Neutrophil (primary cell): ENCODE measurements around the gene KMO.

Source experiments
- H3K27ac ChIP-seq: fragments of 200-600 bp; sonication (generic); 2 replicates; pipeline ENCODE4 v1.5.1; 2016; ENCODE audit warnings: mild to moderate bottlenecking, moderate library complexity
- H3K27me3 ChIP-seq: fragments of 200-600 bp; sonication (generic); 2 replicates; pipeline ENCODE4 v1.6.0; 2016; ENCODE audit warnings: mild to moderate bottlenecking
- H3K36me3 ChIP-seq: fragments of 200-600 bp; sonication (generic); 2 replicates; pipeline ENCODE4 v1.5.1; 2017
- H3K4me1 ChIP-seq, 2 experiments: fragments of 200-600 bp in 1 of 2; sonication (generic) in 1 of 2; 1 replicate in 1 of 2; 2 replicates in 1 of 2; pipeline versions ENCODE4 v1.5.1 to v1.6.1; 2013 to 2016; ENCODE audit warnings: low read depth in 1 of 2, low read length in 1 of 2, mild to moderate bottlenecking in 1 of 2, moderate library complexity in 1 of 2; ENCODE audit not compliant: control insufficient read depth in 1 of 2, insufficient read depth in 1 of 2
- H3K4me3 ChIP-seq, 2 experiments: fragments of 200-600 bp in 1 of 2; sonication (generic) in 1 of 2; 1 replicate in 1 of 2; 2 replicates in 1 of 2; pipeline ENCODE4 v1.5.1; 2013 to 2016; ENCODE audit warnings: low read depth in 1 of 2, low read length in 1 of 2, mild to moderate bottlenecking in 1 of 2, moderate library complexity in 1 of 2
- H3K9me3 ChIP-seq: fragments of 200-600 bp; sonication (generic); 2 replicates; pipeline ENCODE4 v1.5.1; 2016
- CTCF ChIP-seq: fragments of 200-600 bp; sonication (generic); IDR thresholded peaks from 2 replicates; pipeline ENCODE4 v1.5.1; 2016; ENCODE audit warnings: antibody characterized with exemption

The KMO gene

GRCh38 chr1:241569848-241570247 is 37.7 kb downstream of the KMO start:
- Histone ChIP-seq H3K9me3 (no peaks in the 10 kb centered on the region), H3K27ac (no peak overlapping the region), H3K36me3 (no peaks in the 10 kb centered on the region), H3K27me3 (no peaks in the 10 kb centered on the region), H3K4me1 (no peaks in the 10 kb centered on the region), H3K4me3 (no peak overlapping the region)
- no peak for TF ChIP-seq CTCF

- Histone ChIP-seq H3K27me3 (no peaks in the 10 kb centered on the region), H3K36me3 (no peaks in the 10 kb centered on the region), H3K4me1 (no peaks in the 10 kb centered on the region), H3K9me3 (no peaks in the 10 kb centered on the region), H3K4me3 (no peak overlapping the region), H3K27ac (no peak overlapping the region)
- no peak for TF ChIP-seq CTCF
Observed at GRCh38 chr1:241574154-241574553, 42.0 kb downstream of the KMO start.

- H3K27ac ChIP-seq: no peak overlapping the region
- no peaks in the 10 kb centered on the region for H3K36me3 ChIP-seq
- no peaks in the 10 kb centered on the region for H3K27me3 ChIP-seq
- no peaks in the 10 kb centered on the region for H3K9me3 ChIP-seq
- H3K4me3 ChIP-seq: no peak overlapping the region
- TF ChIP-seq CTCF: no peak
- no peaks in the 10 kb centered on the region for H3K4me1 ChIP-seq
Observed at GRCh38 chr1:241579434-241579833, 47.3 kb downstream of the KMO start.

GRCh38 chr1:241582921-241583321 is 50.7 kb downstream of the KMO start:
- Histone ChIP-seq H3K36me3 (no peaks in the 10 kb centered on the region), H3K27ac (no peak overlapping the region)

GRCh38 chr1:241586905-241587512 is 54.8 kb downstream of the KMO start:
- H3K9me3 ChIP-seq: no peaks in the 10 kb centered on the region
- H3K4me1 ChIP-seq: peaks cover 14% of the 10 kb centered on the region in 2 experiments
- no peak overlapping the region for H3K27ac ChIP-seq
- H3K36me3 ChIP-seq: no peaks in the 10 kb centered on the region
- no peak overlapping the region for H3K4me3 ChIP-seq
- no peaks in the 10 kb centered on the region for H3K27me3 ChIP-seq
- TF ChIP-seq CTCF: no peak

More at GRCh38 chr1:241582921-241583321, 50.7 kb downstream of the KMO start:
- Histone ChIP-seq H3K9me3 (no peaks in the 10 kb centered on the region), H3K4me1 (no peaks in the 10 kb centered on the region), H3K27me3 (no peaks in the 10 kb centered on the region), H3K4me3 (no peak overlapping the region)
- no peak for TF ChIP-seq CTCF
